WTC11 (cell line): ENCODE data around the gene COL5A3.
"Not testable (repeated sequence)": the region's sequence is repeated elsewhere in the genome, so short reads cannot be mapped to it uniquely, and the experiment has no call there.

ENCODE experiments used
- ETV6 ChIP-seq: sonication (generic); formaldehyde crosslinking; IDR thresholded peaks from 2 replicates; pipeline ENCODE4 v1.8.1; 2022; ENCODE audit warnings: mild to moderate bottlenecking, missing genetic modification reagents
- FOXJ3 ChIP-seq: sonication (generic); formaldehyde crosslinking; IDR thresholded peaks from 2 replicates; pipeline ENCODE4 v1.9.0; 2021; ENCODE audit warnings: missing genetic modification reagents, mild to moderate bottlenecking, borderline replicate concordance
- FOXP1 ChIP-seq: sonication (generic); formaldehyde crosslinking; IDR thresholded peaks from 2 replicates; pipeline ENCODE4 v1.8.0; 2022; ENCODE audit warnings: missing genetic modification reagents, mild to moderate bottlenecking, moderate library complexity, borderline replicate concordance
- TF ChIP-seq, protein P1 (sequence below): fragments of 200-600 bp; IDR thresholded peaks from 2 replicates; pipeline ENCODE4 v1.8.0; 2022; ENCODE audit warnings: antibody characterized with exemption

DNA sequence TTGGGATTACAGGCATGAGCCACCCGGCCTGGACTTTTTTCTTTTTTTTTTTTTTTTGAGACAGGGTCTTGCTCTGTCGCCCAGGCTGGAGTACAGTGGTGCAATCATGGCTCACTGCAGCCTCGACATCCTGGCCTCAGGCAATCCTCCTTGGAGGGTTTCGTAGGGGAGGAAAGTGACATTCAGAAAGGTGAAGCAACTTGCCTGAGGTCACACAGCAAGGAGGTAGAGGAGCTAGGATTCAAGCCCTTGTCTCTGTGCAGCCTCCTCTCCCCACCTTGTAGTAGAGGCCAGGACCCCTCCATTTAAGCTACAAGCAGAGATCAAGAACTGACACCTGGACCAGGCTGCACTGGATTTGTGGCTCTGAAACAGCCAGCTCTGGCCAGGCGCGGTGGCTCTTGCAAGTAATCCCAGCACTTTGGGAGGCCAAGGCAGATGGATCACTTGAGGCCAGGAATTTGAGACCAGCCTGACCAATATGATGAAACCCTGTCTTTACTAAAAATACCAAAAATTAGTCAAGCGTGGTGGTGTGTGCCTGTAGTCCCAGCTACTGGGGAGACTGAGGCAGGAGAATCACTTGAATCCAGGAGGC, 63.7 kb downstream of the COL5A3 start:
- TF ChIP-seq, protein P1, sequence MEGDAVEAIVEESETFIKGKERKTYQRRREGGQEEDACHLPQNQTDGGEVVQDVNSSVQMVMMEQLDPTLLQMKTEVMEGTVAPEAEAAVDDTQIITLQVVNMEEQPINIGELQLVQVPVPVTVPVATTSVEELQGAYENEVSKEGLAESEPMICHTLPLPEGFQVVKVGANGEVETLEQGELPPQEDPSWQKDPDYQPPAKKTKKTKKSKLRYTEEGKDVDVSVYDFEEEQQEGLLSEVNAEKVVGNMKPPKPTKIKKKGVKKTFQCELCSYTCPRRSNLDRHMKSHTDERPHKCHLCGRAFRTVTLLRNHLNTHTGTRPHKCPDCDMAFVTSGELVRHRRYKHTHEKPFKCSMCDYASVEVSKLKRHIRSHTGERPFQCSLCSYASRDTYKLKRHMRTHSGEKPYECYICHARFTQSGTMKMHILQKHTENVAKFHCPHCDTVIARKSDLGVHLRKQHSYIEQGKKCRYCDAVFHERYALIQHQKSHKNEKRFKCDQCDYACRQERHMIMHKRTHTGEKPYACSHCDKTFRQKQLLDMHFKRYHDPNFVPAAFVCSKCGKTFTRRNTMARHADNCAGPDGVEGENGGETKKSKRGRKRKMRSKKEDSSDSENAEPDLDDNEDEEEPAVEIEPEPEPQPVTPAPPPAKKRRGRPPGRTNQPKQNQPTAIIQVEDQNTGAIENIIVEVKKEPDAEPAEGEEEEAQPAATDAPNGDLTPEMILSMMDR: not testable (repeated sequence)
- TF ChIP-seq FOXJ3, ETV6, FOXP1 (CRISPR knock-in tag): not testable (repeated sequence)
